Epithelial cell of proximal tubule (primary cell): ENCODE measurements around the gene CHD6. TPM values are rescaled to one million over a fixed set of nuclear protein-coding genes. Genes with fewer than 3 reads are reported as not detected.

Experiments
- DNase-seq: peaks from one replicate; pipeline ENCODE4 v3.0.0-alpha.2; 2011; ENCODE audit warnings: low read depth
- H3K4me3 ChIP-seq: 2 replicates; pipeline ENCODE4 v1.5.1; 2011; ENCODE audit warnings: low read depth, mild to moderate bottlenecking, low read length
- CTCF ChIP-seq: conservative IDR thresholded peaks from 2 replicates; pipeline ENCODE4 v1.5.1; 2012; ENCODE audit warnings: low read depth, mild to moderate bottlenecking, low read length
- total RNA-seq: library from RNA; depleted of rRNA; stranded (reverse); fragments of >200 nt; gene quantifications from 2 replicates; pipeline ENCODE4 v1.2.3, GENCODE V29; 2015

CHD6 gene
- total RNA-seq, 1 donor from 2014 or later: 22.3 TPM

GRCh38 chr20:41424011-41424410, 194.2 kb downstream of the CHD6 start:
- no peak for TF ChIP-seq CTCF
- H3K4me3 ChIP-seq: no peak overlapping the region
- no peak for DNase-seq

GRCh38 chr20:41422953-41423352, 195.2 kb downstream of the CHD6 start:
- TF ChIP-seq CTCF: no peak
- no peak for DNase-seq
- no peak overlapping the region for H3K4me3 ChIP-seq

GRCh38 chr20:41418739-41419293, 199.4 kb downstream of the CHD6 start:
- DNase-seq: no peak
- no peak overlapping the region for H3K4me3 ChIP-seq
- no peak for TF ChIP-seq CTCF

- no peak for TF ChIP-seq CTCF
Observed at GRCh38 chr20:41418031-41418430, 200.1 kb downstream of the CHD6 start.

GRCh38 chr20:41415191-41415590, 203.0 kb downstream of the CHD6 start:
- DNase-seq: no peak
- H3K4me3 ChIP-seq: no peak overlapping the region
- no peak for TF ChIP-seq CTCF

More at GRCh38 chr20:41418031-41418430, 200.1 kb downstream of the CHD6 start:
- no peak for DNase-seq
- H3K4me3 ChIP-seq: no peak overlapping the region

GRCh38 chr20:41413169-41413568, 205.0 kb downstream of the CHD6 start:
- no peak for TF ChIP-seq CTCF
- H3K4me3 ChIP-seq: no peak overlapping the region
- no peak for DNase-seq
